HK-2 (cell line): ENCODE data around the gene SH3BGRL2.
"Not testable (repeated sequence)": the region's sequence is repeated elsewhere in the genome, so short reads cannot be mapped to it uniquely, and the experiment has no call there.

Source experiments
- DNase-seq: peaks from one replicate; pipeline ENCODE4 v3.0.0-alpha.2; 2018; ENCODE audit not compliant: unreplicated experiment

SH3BGRL2 gene

GRCh38 chr6:79614326-79615305, 16.5 kb upstream of the SH3BGRL2 start:
- DNase-seq, result no peak

GRCh38 chr6:79617518-79617941, 13.6 kb upstream of the SH3BGRL2 start:
- no peak for DNase-seq

DNA sequence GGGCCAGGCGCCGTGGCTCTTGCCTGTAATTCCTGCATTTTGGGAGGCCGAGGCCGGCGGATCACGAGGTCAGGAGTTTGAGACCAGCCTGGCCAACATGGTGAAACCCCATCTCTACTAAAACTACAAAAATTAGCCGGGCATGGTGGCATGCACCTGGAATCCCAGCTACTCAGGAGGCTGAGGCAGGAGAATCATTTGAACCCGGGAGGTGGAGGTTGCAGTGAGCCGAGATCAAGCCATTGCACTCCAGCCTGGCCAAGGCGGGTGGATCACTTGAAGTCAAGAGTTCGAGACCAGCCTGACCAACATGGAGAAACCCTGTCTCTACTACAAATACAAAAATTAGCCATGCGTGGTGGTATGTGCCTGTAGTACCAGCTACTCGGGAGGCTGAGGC, 12.7 kb upstream of the SH3BGRL2 start:
- DNase-seq, result not testable (repeated sequence)

DNA sequence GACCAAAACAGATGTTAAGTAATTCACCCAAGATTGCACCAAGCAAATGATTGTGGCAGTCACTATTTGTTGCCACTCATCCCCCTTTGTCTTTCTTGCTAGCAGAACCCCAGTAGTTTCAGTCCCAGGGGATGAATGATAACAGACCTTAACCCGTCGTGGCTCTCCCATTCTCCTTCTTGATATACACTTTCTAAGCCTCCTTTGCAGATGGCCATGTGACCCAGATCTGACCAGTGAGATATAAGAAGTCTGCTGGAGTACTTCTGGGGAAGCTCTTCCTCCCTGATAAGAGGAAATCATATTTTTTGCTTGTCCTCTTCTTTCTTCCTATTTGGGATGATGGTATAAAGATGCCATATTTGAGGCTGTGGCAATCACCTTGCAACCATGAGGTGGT, 9.6 kb upstream of the SH3BGRL2 start:
- no peak for DNase-seq

GRCh38 chr6:79622364-79622763, 8.8 kb upstream of the SH3BGRL2 start:
- DNase-seq, result no peak

DNA sequence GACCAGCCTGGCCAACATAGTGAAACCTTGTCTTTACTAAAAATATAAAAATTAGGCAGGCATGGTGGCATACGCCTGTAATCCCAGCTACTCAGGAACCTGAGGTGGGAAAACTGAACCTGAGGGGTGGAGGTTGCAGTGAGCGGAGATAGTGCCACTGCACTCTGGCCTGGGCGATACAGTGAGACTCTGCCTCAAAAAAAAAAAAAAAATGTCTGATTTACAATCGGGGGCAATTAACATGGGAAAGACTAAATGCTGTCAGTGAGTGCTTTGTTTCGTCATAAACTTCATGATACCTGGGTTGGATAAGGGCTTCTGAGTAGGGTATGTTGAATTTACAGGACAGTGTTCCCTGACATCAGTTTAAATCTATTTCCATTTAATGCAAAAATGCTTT, 8.0 kb upstream of the SH3BGRL2 start:
- no peak for DNase-seq

GRCh38 chr6:79625746-79626145, 5.4 kb upstream of the SH3BGRL2 start:
- no peak for DNase-seq

GRCh38 chr6:79626811-79627210, 4.3 kb upstream of the SH3BGRL2 start:
- no peak for DNase-seq

- no peak for DNase-seq
These were observed 3.7 kb upstream of the SH3BGRL2 start for GRCh38 chr6:79627422-79627821.

DNA sequence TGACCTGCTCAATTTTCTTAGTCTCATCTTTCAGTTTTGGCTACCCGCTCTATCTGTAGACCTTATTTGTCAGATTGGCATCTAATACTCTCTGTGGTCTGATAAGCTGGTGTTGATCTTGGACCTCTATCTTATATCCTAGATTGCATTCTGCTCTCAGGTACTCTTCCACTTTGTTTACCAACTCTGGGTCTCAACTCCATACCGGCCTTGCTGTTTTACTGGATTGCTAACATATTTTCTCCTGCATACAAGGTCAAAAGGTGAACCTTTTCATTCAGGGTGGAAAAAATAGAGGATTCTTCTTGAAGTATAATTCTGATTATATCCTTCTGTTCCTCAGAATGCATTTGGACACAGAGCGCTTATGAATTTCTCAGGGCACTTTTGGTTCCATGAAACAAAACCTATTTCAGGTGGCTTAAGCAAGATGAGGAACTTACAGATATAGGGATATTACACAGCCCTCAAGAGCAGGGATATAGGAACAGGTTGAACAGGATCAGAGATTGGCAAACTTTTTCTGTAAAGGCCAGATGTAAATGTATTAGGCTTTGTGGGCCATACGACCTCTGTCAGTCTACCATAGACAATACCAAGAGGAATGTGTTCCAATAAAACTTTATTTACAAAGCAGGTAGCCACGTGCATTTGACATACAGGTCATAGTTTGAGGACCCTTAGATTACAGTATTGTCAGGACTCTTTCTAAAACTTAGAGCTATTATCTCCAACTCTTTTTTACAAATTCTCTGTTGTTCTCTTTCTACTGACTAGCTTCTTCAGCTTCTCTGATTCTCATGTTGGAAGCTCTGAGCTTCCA, 2.5 kb upstream of the SH3BGRL2 start:
- DNase-seq, result no peak

DNA sequence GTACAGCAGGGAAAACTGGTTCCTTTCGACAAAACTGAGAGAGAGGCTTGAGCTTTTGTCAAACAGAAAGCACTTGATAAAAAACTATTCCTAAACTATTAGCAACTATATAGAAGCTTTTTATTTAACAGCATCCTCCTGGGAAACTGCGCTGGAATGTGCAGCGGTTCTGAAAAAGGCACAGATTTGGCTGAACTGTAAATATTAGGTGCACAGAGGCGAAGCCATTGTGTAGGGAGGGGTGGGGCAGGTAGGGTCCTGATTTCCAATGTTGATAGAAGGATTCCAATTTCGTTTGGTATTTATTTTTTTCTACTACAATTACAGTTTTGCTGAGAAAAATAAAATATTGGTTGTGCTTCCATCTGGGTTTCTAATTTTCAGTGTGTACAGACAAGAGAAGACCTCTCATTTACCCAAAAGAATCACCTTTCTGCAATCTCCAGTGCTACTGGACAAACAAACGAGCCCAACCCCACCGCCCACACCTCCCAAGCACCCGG, 698 bp upstream of the SH3BGRL2 start:
- DNase-seq, result no peak

- DNase-seq, result no peak
These were observed 604 bp downstream of the SH3BGRL2 start for GRCh38 chr6:79631693-79632172.

DNA sequence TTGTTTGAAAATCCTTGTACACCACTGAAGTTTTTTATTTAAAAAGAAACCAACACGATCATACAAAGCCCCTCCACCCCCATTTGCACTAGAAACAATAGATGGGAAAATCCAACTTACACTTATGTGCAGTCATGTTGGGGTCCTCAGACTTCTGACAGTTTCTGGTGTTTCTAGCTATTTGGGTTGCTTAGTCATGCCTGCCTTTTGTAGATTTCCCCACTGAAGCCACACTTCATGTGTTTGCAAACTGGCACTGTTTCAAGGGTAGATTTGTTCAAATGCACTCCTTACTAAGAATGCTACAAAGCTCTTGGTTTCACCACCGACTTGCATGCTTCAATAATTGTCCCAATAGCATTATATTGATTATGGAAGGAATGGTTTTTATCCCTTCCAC, 1.5 kb downstream of the SH3BGRL2 start:
- DNase-seq, result no peak

DNA sequence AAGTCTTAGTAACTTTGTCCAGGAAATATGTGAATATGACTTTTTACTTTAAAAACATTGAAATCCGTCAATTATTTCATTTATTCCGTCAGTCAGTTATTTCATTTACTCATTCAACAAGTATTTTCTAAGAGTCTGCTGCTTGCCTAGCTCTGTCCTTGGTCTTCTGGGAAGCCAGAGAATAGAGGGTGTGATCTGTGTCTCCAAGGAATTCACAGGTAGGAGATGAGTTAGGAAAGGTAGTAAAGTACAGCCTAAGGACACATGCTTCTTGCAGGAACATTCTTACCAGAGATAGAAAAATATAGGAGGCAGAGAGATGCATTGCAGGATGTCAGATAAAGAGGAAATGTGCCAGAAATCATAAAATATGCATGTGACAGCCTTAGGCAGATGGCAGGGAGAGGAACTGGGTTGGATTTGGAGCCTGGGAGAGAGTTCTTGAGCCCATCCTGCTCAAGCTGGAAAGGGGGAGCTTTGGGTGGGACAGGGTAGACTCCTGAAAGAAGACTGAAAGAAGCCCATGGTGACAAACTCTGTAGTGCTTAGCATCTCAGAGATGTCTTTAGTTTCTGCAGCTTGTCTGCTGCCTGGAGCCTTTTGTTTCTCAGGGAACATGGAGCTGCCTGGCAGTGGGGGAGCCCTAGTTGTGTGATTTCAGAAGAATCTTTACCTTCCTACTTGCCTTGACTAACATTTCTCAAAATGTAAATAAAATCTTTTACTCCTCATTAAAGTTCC, 3.5 kb downstream of the SH3BGRL2 start:
- no peak for DNase-seq

DNA sequence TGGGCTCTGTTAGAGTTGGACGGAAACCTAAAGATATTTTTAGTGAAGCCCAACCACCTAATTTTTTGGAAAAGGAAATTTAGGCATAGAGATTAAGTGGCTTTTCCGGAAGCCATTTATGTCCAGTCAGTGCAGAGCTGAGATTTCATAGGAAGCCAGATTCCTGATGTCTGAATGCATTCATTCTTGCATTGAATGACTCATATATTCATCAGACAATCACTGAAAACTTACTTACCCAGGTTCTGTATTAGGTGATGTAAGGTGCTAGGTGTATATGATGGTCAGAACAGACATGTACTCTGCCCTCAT, 4.1 kb downstream of the SH3BGRL2 start:
- no peak for DNase-seq

DNA sequence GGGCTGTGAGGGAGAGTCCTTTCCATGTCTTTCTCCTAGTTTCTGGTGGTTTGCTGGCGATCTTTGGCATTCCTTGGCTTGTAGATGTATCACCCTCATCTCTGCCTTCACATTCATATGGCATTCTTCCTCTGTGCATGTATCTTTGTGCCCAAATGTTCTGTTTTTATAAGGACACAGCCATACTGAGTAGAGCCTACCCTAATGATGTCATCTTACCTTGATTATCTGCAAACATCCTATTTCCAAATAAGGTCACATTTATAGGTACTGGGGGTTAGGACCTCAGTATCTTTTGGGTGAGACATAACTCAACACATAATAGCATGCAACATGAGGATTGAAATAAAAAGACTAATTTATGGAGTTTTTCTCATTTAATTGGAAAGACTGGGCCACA, 5.5 kb downstream of the SH3BGRL2 start:
- DNase-seq, result no peak

GRCh38 chr6:79640146-79641111, 9.3 kb downstream of the SH3BGRL2 start:
- DNase-seq, result no peak

GRCh38 chr6:79646006-79646405, 14.9 kb downstream of the SH3BGRL2 start:
- DNase-seq, result no peak

- DNase-seq, result no peak
These were observed 15.4 kb downstream of the SH3BGRL2 start for GRCh38 chr6:79646561-79646960.

GRCh38 chr6:79647741-79648140, 16.6 kb downstream of the SH3BGRL2 start:
- no peak for DNase-seq

- no peak for DNase-seq
These were observed 17.2 kb downstream of the SH3BGRL2 start for GRCh38 chr6:79648328-79648727.
